Stimulated activated CD4-positive, alpha-beta T cell treated with anti-CD3 and anti-CD28 coated beads, Interleukin-12 subunit alpha, Interleukin-12 subunit beta, amount 100 ng/mL, for 4 hours (primary cell): ENCODE measurements around the gene TMEM121B.

Experiments
- DNase-seq: peaks from one replicate; pipeline ENCODE4 v3.0.0-alpha.2; 2020

TMEM121B gene

DNA sequence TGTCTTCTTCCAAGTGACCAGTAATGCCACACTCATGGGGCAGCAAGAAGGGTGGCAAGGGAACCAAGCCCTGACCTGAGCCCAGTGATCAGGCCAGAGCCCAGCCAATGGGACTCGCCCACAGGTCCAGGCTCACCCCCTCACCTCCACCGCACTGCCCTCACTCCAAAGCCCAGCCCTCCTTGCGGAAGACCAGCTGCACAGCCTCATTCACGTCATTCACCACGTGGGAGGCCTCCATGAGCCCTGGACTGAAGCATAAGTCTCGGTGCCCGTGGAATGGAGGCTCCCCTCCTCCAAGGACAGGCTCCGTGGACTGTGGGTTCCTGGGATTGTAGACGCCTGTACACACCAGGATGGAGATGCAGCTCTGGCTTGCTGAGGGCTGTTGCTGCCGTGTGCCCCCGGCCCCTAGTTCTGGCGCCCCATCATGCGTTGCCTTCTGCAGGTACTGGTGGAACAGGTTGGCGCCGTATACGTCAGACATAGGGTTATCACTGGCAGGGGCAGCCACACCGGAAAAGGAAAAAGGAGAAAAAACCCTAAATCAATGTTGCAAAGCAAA is 16.8 kb upstream of the TMEM121B start:
- no peak for DNase-seq

DNA sequence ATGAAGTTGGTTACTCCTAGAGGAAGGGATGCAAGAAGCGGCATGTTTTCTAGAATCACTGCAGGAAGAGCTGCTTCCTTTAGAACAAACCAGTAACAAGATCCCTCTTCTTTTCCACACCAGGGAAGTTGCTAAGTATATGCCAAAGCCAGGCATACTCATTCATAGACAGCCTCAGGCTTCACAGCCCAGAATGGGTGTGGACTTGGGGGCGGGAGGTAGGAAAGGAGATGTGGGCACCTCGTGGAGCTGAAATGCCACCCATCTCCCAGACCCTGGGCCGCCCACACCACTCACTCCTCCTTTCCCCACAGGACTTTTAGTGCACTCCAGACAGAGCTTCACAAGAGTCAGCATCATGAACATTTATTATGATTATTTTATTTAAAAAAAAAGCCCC is 16.0 kb upstream of the TMEM121B start:
- DNase-seq: no peak

DNA sequence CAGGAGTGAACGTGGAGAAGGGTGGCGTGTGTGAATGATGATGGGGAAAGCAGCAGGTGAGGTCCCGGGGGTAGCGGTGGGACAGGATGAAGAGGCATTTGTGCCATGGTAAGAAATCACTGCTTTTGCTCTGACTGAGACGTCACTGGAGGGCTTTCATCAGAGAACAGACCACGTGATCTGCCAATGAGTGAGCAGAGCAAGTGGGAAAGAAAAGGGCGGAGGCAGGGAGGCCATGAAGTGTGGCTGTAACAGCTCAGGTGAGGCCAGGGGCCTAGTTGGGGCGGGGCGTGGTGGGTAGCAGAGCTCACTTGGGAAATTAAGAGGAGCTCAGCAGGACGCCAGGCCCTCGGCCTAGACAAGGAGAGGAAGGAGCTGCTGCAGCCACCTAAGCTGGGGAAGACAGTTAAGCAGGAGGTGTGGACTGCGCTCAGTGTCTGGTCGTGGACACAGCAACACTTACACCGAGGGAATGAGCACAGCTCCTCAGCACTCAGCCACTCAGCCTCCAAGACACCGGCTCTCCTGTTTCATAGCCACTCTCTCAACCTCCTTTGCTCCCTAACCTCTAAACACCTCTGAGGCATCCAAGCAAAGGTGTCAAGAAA is 14.1 kb upstream of the TMEM121B start:
- no peak for DNase-seq

DNA sequence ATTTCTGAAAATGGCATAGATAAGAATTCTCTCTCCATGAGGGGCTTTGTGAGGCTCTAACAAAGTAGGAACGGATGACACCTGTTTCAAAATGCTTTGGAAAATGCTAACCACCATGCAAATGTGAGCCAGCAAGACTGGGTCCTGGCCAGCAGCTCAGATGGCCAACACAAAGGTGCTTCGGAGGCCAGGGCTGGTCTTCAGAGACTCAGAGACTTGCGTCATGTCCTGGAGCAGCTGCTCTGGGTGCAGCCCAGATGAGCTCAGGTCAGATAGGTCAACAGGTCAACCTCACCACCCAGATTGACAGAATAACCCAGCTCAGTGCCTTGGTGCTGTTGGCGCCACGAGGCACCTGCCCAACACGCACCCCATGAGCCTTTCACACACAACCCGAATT is 12.0 kb upstream of the TMEM121B start:
- DNase-seq: no peak

DNA sequence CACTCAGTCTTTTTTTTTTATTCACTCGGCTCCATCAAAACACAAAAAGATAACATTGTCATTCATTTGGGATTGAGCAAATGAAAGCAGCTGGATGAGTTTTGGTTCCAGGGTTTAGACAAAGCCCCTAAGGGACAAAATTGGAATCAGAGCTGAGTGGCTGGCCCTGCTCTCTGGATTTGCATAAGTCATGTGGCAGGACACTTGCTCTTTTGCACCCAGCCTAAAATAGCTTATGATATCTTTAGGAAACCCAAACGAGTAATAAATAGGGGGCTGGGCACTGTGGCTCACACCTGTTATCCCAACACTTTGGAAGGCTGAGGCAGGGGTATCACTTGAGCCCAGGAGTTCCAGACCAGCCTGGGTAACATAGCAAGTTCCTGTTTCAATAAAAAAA is 11.0 kb upstream of the TMEM121B start:
- no peak for DNase-seq

DNA sequence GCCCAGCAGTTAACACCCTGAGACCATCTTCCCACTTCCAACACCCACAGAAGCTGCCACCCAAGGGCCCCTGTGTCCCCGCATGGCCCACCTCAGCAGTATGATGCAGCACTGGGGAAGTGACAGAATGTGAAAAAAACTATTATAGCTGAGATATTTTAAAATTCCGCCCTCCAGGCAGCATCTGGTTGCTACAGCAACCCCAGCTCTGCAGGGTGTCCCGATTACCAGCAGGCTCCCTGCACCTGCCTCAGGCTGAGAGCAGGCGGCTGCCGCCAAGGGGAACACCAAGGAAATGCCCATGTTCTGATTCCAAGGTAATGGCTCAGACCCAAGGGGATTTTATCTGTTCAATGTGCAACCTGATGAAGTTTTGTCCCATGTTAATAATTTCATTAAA is 10.5 kb upstream of the TMEM121B start:
- no peak for DNase-seq

DNA sequence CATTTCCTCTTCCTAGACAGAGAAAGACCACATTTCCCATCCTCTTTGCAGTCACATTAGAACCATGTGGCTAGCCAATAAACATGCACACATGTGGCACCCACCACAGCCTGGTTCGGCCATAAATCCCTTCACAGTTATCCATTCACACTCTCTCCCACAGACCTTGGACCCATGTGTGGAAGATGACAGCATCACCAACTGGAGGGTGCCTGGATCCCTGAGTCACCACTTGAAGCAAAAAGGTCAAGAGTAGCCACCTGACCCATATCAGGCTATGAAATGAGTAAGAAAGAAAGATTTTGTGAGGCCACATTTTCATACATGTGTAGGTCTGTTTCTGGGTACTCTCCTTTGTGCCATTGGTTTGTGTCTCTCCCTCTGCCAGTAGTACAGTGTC is 9.0 kb upstream of the TMEM121B start:
- DNase-seq: no peak

DNA sequence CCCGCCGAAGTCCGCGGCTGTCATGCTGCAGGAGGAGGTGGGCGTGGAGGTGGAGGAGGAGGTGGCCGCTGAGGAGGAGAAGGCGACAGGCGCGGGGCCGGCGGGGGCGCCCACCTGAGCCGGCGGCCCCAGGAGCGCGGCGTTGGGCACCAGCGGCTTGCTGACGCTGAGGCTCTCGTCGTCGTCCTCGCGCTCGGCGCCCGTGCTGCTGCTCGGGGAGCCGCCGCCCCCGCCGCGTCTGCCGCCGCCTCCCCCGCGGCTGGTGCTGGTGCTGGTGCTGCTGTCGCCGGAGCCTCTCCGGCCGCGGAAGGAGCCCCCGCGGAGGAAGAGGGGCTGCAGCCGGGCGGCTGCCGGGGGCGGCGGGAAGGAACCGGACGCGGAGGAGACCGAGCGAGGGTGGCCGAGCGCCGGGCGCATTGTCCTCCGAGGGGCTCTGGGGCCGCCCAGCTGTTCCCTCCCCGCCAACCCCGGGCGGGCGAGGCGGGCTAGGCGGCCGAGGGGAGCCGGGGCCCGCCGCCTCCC is 388 bp downstream of the TMEM121B start:
- DNase-seq: peak; percentile 39

DNA sequence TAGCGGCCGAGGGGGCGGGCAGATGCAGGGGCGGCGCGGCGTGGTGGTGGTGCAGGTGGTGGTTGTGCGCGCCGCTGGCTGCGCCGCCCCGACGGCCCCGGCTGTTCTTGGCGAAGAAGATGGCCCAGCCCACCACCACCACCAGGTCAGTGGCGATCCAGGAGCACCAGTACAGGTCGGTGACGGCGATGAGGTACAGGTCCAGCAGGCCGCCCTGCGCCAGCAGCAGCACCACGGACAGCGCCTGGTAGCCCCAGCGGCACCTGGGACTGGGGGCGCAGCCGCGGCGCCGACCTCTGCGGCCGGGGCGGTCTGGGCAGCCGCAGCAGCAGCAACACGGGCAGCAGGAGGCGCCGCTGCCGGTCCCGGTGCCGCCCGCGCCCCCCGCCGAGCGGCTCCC is 879 bp downstream of the TMEM121B start:
- DNase-seq: peak; percentile 62

DNA sequence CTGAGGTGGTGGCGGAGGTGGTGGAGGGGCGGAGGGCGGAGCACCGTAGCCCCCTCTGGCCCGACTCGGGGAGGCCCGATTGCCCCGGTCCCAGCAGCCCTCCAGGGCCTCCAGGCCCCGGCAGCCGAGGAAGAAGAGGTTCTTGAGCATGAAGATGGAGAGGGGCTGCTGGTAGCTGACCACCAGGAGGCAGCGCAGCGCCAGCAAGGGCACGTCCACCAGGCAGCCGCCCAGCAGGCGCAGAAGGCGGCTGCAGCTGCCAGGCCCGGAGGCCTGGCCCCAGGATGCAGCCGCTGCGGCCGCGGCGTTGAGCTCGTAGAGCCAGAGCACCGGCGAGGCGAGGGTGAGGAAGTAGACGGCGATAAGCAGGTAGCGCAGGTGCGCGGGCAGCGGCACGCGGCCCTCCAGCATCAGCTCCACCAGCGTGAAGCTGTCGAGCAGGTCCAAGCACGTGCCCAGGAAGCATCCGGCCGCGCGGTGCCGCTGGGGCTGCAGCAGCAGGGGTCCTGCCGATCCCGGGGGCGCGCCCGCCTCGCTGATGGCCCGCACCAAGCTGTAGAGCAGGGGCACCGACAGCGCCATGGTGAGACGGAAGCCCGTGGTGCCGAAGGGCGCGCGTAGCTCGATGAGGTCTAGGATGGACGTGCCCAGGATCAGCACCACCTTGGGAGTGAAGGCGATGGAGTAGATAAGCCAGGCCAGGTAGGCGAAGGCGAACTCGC is 1.5 kb downstream of the TMEM121B start:
- no peak for DNase-seq

DNA sequence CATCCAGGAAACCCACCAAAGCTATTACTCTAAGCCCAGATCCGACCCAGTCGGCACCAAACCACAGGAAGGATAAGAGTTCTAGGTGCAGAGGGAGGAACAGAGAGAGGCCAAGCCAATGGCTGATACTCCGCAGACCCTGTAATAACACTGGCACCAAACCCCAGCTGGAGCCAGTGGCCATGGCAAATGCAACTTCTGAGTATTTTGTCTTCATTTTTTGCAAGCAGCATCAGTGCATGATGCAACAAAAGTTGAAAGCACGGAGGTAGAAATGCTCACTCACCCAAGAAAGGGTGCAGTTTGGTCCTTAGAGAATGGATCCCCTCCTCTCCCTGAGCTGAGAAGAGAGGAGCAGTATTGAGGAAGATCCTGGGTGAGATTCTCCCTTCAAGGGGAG is 2.8 kb downstream of the TMEM121B start:
- DNase-seq: no peak

DNA sequence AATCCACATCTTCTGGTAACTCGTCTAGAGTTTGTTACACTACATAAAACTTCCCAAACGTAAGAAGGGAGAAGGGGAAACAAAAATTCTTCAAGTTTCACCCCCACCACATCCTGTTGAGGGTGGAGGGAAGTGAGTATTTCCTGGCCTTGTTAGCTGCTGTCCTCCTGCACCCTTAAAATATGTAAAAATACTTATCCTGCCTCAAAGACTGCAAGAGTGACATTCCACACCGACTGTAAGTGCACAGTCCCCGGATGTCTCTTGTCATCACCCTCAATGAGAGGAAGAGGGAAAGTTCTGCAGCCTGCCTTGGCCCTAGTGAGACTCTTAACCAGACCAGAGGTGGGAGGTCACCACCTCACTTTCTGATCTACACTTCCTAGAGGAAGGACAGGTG is 3.3 kb downstream of the TMEM121B start:
- DNase-seq: no peak

DNA sequence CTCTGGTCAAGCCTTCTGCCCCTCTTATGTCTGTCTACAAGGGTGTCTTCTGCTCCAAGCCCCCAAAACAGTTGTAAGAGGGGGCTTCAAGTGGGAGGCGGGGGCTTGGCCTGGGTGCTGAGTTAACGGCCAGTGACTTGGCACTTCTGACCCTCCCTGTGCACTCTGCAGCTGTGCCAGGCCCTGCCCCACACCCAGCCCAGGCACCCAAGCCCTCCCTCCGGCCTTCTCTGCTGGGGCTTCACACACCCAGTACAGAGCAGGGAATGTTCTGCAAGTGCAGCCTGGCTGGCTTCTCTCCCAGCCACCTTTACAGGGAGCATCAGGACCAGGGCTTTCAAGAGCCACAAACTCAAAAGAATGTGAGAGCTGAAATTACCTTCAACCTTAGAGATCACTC is 3.8 kb downstream of the TMEM121B start:
- no peak for DNase-seq

DNA sequence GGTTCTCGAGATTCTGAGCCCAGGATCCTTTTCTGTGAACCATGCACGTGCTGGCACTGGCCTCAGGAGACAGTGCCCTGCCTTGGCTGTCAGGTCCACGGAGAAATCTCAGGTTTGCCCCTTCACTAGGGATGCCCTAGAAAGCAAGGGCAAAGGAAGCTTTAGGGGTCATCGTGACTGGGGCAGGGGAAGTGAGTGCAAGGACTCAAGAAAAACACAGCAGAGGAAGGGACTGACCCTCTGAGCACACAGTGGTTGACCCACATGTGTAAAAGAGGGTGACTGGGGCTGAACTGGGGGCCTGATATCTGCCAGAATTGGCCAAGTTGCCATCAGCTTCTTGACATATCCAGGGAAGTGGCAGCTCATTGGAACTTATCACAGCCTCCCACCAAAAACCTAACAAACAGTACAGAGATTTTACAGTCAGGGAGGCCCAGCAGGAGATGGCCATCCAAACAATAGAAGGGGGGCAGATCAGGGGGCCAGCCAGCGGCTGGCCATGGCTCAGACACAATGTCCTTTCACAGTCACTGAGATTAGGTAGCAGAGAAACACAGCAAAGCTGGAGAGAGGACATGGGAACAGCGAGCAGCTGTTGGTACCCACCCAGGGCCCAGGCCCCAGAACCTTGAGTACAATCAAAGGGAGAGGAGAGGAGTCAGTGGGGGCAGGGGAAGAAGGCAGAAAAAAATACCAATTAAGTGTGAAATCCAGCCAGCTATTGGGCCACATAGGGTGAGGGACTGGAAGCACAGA is 4.4 kb downstream of the TMEM121B start:
- DNase-seq: no peak

DNA sequence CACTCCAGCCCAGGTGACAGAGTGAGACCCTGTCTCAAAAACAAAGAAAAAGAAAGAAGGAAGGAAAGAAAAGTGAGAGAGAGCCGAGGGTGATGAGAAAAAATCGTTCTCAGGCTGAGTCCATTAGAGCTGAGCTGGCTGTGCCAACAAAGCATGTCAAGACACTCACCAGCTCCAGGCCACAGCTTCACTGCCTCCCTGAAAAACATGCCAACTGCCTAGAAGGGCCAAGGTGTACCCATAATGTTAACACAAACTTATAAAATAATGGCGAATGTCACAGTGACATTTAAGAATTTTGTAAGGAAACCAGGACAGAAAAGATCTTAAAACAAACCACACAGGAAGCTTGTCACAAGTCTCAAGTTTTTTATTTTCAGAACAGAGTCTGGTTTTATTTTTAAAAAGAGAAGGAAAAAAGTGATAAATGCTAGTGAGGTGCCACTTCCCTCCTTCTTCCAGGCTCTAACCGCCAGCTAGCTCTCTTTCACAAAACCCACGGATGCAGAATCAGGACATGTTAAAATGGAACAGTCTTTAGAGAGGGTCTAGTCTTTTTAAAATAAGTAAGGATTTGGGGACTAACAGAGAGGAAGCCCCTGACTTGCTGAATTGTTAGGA is 5.1 kb downstream of the TMEM121B start:
- DNase-seq: no peak

DNA sequence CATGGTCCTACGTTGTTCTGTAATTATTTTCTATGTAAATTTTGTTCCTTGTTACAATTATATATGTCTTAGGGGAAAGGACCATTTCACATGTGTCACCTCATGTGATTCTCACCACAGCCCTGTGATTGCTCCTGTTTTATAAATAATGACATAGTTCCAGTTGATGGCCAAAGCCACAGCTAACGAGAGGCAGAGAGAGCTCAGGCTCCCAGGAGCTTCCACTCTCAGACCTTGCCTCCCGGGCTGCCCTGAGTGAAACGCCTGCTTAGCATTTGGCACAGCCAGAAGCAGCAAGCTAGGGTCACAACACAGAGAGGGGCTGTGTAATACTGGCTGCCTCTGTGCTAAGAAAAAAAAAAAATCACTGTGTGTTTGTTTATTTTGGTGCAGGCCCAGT is 5.9 kb downstream of the TMEM121B start:
- no peak for DNase-seq

DNA sequence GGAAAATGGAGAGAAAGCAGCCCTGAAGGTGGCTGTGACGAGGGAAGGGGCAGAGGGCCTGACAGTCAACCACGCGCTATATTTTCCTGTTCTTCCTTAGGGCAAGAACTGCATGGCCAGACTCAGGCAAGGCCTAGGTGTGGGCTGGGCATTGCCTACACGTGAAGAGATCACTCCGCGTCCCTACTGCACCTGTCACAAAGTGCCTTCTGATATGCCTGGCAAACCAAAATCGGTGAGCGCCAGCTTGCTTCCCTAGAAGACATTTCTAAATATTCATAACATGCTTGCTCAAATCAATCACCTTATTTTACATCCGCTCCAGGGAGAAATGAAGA is 6.3 kb downstream of the TMEM121B start:
- DNase-seq: no peak

DNA sequence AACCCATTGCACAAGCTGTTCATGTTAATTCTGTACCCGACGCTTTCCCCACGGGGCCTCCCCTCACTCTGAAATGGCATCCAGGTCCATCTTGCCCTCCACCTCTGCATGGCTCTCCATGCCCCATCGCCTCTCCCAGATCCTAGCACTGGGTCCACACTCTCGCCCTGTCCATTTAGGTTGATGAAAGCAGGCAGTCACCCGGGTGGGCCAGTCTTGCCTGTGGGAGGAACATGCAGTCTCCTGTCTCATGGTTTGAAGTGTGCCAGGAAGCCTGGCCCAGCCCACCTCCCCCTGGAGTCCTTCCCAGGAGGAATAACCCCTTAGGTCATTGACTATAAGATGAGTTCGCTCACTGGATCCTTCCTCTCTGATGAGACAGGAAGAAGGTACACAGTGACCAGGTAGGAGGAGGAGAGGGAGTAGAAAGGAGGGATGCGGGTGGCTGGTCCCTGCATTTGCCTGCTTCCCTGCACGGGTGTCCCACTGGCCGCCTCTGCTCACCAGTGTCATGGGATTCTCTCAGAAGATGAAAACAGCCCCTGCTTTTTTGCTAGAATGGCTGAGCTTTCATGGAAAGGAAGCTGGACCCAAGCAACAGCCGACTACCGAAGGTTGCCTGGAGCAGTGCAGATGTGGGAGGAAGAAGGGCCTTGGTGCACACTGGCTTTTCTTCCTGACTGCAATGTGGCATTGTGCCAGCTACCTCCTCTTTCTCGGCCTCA is 6.8 kb downstream of the TMEM121B start:
- DNase-seq: no peak

DNA sequence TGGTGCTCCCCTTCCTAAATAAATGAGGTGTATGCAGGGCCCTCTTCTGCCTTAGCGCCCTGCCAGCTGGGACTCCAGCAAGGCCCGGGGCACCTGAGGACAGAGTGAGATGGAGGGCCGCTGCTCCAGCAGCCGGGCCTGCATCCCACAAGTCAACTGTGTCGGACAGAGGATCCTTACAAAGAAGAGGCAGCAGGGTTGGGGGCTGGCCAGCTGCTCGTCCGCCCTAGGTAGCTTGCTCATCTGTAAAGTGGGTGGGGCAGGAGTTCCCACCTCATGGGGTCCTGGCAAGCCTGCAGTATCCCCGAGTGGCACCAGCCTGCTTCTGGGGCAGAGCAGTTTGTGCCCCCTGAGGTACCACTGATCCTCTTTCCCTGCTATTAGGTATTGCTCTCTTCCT is 7.6 kb downstream of the TMEM121B start:
- no peak for DNase-seq

DNA sequence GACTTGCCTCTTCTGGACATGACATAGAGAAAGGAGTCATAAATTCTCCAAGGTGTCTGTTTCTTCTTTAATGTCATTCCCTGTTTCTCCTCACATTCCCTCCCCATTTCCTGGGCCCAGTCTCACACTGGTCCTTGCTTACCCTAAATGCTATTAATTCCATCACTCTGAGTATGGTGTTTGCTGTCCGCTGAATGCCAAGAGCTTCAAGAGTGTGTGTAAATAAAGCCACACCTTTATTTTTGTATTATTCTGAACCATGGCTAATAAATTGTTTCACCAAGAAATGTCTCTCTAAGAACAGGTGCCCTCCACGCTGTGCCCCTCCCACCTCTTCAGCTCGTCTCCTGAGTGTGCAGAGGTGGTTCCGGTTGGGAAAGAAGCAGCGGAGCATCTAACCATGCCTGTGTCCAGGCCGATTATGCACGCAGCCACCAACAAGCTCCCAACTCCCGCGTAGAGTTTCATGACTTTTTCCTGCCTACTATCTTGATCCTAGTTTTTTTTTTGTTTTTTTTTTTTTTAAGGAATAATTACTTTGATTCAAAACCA is 8.6 kb downstream of the TMEM121B start:
- DNase-seq: no peak

DNA sequence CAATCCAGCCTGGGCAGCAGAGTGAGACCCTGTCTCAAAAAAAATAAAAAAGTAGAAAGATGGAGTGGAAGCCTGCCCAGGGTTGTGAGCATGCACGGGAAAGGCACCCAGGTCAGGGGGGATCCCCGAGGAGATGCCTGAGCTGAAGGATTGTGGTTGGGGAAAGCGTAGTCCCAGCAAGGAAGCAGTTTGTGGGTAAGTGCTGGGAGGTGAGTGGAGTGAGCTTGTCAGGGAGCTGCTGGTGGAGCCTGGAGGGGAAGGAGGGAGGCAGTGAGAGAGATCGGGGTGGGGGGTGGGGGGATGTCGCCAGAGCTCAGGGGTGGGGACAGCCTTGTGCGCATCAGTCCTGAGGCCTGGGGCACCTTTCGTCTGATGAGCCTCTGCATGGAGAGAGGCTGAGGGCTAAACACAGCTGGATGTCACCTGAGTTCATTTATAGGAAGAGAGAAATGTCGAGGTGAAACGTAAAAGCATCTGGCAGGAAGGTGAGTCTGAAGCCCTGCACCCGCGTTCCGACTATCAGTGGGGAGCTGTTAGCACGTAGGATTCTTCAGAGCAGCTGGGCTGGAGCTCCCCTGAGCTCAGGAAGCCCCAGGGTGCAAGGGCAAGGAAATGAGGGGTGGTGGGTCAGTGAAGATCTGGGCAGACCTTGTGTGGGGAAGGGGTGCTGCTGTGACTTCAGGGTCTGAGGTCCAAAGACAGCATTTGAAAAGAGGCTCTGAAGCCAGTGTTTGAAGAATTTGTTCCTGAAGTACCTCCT is 10.2 kb downstream of the TMEM121B start:
- no peak for DNase-seq

DNA sequence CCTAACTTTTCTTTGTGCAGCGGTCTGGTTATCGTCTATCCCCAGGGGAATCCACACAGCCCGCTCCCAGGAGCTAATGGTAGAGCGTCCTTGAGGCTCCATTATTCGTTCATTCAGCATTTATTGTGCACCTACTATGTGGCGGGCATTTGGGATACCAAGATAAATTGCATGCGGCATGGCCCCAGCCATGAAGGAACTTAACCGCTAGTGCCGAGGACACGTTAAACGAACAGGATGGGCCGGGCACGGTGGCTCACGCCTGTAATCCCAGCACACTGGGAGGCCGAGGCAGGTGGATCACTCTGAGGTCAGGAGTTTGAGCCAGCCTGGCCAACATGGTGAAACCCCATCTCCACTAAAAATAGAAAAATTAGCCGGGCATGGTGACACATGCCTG is 11.2 kb downstream of the TMEM121B start:
- DNase-seq: no peak
